Stimulated activated CD8-positive, alpha-beta memory T cell treated with anti-CD3 and anti-CD28 coated beads, Interleukin-15, amount 100 ng/mL, for 24 hours (primary cell): ENCODE data around the gene RND1.
"Not testable (repeated sequence)": the region's sequence is repeated elsewhere in the genome, so short reads cannot be mapped to it uniquely, and the experiment has no call there.

Experiments used
- DNase-seq: peaks from one replicate; pipeline ENCODE4 v3.0.0-alpha.2; 2020; ENCODE audit warnings: low read depth

The RND1 gene

GRCh38 chr12:48865281-48866051 lies at the start of gene RND1:
TSS of gene RND1 (minus strand) at chr12:48865870. CDS start at chr12:48865767, 103 bp downstream.
- DNase-seq, result peak; percentile 46

GRCh38 chr12:48910196-48910595 lies 44.5 kb upstream of the RND1 start:
- DNase-seq, result no peak

GRCh38 chr12:48909698-48910097 lies 44.0 kb upstream of the RND1 start:
- DNase-seq, result not testable (repeated sequence)

DNA sequence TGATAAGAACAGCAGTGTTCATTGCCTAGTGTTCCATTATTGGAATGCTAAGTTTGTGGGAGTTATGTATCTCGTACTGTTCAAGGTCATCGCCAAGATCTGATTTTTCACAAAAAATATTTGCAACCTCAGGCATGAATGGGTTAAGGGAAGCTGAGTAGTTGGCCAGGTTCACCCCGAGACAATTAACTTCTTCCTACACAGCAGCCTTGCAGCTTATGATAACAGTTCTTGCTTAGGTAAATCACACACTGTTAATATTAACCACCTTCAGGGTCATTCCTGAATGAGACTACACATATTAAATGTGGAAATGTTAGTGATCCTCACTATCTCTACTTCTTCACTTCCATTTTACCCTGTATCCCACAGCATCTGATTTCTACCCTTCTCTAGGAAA lies 41.6 kb upstream of the RND1 start:
- no peak for DNase-seq

DNA sequence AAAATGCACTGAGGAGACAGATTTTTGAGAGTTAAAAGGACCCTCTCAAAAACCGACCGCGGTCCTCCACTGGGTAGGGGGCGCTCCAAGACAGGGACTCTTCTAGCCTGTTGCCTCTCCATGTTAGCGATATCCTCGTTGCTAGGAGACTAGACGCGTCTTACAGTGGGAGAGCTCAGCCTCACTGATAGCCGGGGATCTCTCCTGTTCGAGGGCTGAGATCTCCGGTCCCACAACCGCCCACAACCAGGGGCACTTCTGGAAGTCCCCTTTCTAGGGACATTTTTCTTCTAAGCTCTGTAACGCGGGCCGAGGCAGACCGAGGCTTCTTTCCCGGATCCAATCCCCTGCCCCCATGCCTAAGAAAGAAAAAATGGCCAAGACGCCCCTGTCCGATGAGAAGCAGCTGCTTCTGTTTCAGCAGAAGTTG lies 38.3 kb upstream of the RND1 start:
- peak; percentile 60 for DNase-seq

- no peak for DNase-seq
Measured at GRCh38 chr12:48903363-48903981, 37.8 kb upstream of the RND1 start.

- no peak for DNase-seq
Measured at GRCh38 chr12:48901278-48901677, 35.6 kb upstream of the RND1 start.

- no peak for DNase-seq
Measured at GRCh38 chr12:48899651-48900050, 34.0 kb upstream of the RND1 start.

- DNase-seq, result no peak
Measured at GRCh38 chr12:48894271-48894670, 28.6 kb upstream of the RND1 start.

DNA sequence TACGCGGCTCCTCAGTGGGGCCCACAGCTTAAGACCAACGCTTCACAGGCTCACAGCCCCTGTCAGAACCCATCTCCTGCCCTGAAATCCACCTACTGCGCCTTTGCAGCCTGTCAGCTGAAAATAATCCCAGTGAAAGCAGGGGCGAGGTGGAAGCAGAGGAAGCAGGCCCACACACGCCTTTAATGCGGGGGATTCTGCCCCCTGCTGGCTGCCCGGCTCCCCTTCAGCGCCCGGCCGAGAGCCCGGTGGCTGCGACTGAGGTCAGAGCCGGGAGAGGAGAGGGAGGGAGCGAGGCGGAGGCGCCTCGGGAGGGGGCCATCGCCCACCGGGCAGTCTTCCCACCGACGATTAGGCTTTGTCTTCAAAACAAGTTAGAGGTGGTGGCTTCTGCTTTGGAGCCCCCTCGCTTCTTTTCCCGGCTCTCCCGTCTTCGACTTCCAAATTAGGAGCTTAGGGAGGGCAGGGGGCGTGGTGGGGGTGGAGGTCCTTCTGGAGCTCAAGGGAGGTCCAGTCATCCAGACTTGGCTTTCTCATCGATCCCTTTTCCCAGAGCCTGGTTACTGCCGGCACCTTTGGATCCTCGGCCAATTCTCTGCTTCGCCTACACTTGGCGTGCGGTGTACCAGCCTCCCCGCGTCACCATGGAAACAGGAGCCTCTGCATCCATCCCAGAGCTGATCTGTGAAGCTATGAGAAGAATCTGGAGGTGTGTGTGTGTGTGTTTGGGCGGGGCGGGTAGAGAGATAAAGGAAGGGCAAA lies 25.2 kb upstream of the RND1 start:
- peak; percentile 61 for DNase-seq

DNA sequence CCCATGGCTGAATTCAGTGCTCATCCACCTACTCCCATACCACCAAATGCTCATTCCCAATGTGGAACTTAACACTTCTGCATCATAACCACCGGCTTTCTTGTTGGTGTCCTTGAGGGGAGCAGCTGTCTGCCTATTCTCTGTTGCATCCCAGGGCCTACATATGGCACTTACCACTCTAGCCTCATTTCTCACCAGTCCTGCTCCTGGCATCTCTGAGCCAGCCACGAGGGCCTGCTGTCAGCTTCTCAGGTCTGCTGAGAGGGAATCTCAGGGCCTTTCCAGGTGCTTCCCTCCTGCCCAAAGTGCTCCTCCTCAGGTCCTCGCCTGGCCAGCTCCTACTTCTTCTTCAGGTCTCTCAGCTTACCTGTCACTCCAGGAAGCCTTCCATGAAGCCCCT lies 24.0 kb upstream of the RND1 start:
- no peak for DNase-seq

DNA sequence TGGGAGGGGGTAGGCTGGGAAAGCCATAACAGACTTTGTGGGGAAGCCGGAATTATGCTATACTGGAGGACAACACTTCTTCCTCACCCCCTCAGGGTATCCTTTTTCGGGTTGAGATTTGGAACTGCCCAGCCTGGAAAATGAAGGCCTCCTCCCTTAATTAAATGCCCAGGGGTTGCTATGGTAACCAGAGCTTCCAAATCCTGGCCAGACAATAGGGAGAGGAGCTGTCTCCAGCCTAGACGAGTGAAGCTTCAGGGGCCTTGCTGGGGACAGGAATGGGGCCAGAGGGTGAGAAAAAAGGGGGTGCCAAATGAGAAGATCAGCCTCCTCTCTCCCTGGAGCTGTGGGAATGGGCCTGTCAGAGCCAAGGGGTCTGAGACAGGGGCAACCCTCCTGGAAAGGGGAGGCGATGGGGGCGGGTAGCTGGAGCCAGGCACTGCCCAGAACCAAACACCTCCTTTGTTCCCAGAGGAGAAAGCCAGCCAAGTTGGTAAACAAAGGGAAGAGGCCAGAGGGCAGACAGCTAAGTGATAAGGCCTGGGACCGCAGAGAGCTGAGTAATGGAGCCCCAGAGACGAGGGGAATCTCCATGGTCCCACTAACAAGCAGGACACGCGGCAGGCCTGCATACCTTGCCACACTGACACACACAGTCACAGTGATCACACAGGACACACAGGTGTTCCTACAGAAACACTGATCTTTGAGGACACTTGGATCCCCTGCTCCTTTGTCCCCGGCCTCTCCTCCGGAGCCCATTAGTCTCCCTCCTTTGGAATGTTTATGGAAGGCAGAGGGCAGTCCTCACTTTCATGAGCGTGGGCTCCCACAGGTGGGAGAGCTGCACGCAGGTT lies 17.9 kb upstream of the RND1 start:
- DNase-seq, result no peak

DNA sequence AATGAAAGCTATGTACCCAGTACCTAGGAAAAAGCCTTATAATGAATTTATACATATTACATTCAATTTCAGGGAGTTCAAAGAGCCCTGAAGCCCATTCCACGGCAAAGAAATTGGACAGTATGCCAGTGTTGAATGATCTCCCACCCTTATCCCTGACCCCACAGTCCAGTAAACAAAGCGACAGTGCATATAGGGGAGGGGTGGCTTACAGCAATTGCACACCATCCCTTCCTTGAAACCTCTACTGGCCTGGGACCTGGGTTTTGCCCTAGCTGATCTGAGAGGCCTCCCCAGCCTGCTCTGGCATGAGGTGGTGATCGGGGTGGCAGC lies 17.3 kb upstream of the RND1 start:
- DNase-seq, result no peak

DNA sequence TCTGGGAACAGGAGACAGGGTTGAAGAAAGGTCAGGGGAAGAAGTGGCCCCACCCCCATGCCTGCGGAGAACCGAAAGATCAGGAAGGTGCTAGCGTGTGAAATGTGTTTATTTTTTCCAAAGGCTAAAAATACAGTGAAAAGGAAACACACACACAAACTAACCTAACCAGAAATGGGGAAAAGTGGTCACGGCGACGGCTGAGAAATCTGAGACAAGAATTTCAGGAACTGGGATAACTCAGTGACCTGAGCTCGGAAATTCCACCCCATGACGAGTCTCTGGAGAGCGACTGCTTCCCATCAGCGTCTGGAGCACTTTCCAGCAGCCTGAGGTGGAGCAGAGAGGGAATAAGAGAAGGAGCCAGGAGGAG lies 16.6 kb upstream of the RND1 start:
- DNase-seq, result no peak

- DNase-seq, result no peak
Measured at GRCh38 chr12:48881686-48882314, 16.1 kb upstream of the RND1 start.

DNA sequence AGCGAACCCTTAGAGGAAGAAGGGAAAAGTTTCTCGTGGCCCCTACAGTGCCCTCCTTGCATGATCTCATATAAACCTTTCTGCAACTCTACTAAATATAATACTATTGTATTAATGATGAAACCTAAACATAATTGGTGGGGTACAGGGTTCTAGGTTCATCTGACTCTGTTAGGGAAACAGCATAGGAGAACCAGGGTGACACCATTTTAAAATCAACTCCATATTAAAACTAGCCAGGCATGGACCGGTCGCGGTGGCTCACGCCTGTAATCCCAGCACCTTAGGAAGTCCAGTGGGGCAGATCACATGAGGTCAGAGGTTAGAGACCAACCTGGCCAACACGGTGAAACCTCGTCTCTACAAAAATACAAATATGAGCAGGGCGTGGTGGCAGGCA lies 15.0 kb upstream of the RND1 start:
- no peak for DNase-seq

DNA sequence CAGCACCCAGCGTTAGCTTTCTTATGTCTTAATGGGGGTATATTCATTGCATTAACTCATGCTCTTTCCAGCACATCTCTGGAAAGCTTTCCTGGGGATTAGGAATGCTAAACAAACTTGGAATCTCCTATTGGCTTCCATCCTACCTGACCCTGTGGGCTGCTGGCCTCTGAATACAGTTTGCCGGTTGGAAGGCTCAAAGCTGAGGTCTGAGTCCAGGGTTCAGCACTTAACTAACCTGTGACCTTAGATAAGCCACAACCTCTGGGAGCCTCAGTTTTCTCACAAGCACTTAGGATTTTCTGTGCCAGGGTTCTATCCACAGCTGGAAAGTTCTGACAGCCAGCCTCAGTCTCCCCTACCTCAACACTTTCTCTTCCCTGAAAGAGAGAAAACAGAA lies 12.9 kb upstream of the RND1 start:
- DNase-seq, result no peak

DNA sequence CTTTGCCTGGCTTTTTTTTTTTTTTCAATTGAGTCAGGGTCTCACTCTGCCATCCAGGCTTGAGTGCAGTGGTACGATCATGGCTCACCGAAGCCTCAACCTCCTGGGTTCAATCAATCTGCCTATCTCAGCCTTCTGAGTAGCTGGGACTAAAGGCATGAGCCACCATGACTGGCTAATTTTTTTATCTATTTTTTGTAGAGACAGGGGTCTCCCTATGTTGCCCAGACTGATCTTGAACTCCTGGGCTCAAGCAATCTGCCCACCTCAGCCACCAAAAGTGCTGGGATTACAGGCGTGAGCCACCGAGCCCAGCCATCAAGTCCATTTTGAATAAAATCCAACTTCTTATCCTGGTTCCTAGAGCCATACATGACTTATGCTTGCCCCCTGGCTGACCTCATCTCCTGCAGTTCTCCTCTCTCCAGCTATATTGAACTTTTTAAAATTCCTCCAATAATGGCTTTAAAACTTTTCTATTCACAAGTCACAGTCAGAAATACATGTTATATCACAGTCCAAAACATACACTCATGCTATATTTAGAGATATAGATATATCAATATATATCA lies 10.4 kb upstream of the RND1 start:
- DNase-seq, result no peak

DNA sequence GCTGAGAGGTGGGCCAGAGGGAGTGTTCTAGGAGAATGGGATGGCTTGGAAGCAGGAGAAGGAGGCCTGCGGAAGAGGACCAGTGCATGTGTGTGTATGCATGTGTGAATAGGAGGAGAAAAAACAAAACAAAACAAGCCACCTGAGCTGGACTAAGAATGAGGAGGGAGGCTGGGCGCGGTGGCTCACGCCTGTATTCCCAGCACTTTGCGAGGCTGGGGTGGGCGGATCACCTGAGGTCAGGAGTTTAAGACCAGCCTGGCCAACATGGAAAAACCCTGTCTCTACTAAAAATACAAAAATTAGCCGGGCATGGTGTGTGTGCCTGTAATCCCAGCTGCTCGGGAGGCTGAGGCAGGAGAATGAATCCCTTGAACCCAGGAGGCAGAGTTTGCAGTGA lies 7.9 kb upstream of the RND1 start:
- not testable (repeated sequence) for DNase-seq

GRCh38 chr12:48873096-48873495 lies 7.4 kb upstream of the RND1 start:
- DNase-seq, result no peak

GRCh38 chr12:48869191-48869590 lies 3.5 kb upstream of the RND1 start:
- DNase-seq, result no peak
